Stimulated activated CD4-positive, alpha-beta T cell treated with anti-CD3 and anti-CD28 coated beads, Interleukin-2, amount 100 ng/mL, for 4 hours (primary cell): ENCODE data around the gene UQCRHL.
"Not testable (repeated sequence)": the region's sequence is repeated elsewhere in the genome, so short reads cannot be mapped to it uniquely, and the experiment has no call there.

ENCODE experiments used
- DNase-seq: peaks from one replicate; pipeline ENCODE4 v3.0.0-alpha.2; 2020; ENCODE audit warnings: low read depth

The UQCRHL gene

GRCh38 chr1:15835205-15835740, 27.8 kb upstream of the UQCRHL start:
- peak; percentile 18 for DNase-seq

GRCh38 chr1:15834406-15835204, 27.2 kb upstream of the UQCRHL start:
- peak; percentile 86 for DNase-seq

- DNase-seq: no peak
Measured at GRCh38 chr1:15833842-15834405, 26.5 kb upstream of the UQCRHL start.

- DNase-seq: peak; percentile 39
Measured at GRCh38 chr1:15833069-15833679, 25.7 kb upstream of the UQCRHL start.

GRCh38 chr1:15830258-15830657, 22.8 kb upstream of the UQCRHL start:
- no peak for DNase-seq

- not testable (repeated sequence) for DNase-seq
Measured at GRCh38 chr1:15828931-15829330, 21.5 kb upstream of the UQCRHL start.

GRCh38 chr1:15827567-15827966, 20.1 kb upstream of the UQCRHL start:
- not testable (repeated sequence) for DNase-seq

- DNase-seq: no peak
Measured at GRCh38 chr1:15826810-15827507, 19.5 kb upstream of the UQCRHL start.

GRCh38 chr1:15825800-15826199, 18.4 kb upstream of the UQCRHL start:
- DNase-seq: no peak

GRCh38 chr1:15820478-15820877, 13.0 kb upstream of the UQCRHL start:
- DNase-seq: no peak

GRCh38 chr1:15816674-15817073, 9.2 kb upstream of the UQCRHL start:
- no peak for DNase-seq

GRCh38 chr1:15810073-15810472, 2.6 kb upstream of the UQCRHL start:
- DNase-seq: no peak

GRCh38 chr1:15808955-15809354, 1.5 kb upstream of the UQCRHL start:
- no peak for DNase-seq

GRCh38 chr1:15807121-15807520, 328 bp downstream of the UQCRHL start:
- no peak for DNase-seq

GRCh38 chr1:15804060-15804459, 3.4 kb downstream of the UQCRHL start:
- no peak for DNase-seq

- DNase-seq: peak; percentile 2
Measured at GRCh38 chr1:15803380-15803779, 4.1 kb downstream of the UQCRHL start.

GRCh38 chr1:15802234-15802965, 5.0 kb downstream of the UQCRHL start:
- no peak for DNase-seq

- DNase-seq: no peak
Measured at GRCh38 chr1:15799928-15800835, 7.3 kb downstream of the UQCRHL start.

- peak; percentile 2 for DNase-seq
Measured at GRCh38 chr1:15799004-15799867, 8.2 kb downstream of the UQCRHL start.
